Endodermal cell (in vitro differentiated cells): ENCODE results near the gene SRSF5. TPM values are rescaled to one million over a fixed set of nuclear protein-coding genes. Genes with fewer than 3 reads are reported as not detected.

Experiments used
- DNase-seq: peaks from one replicate; pipeline ENCODE4 v3.0.0-alpha.2; 2017
- H3K27ac ChIP-seq: 2 replicates; pipeline ENCODE4 v1.5.1; 2013; ENCODE audit warnings: mild to moderate bottlenecking, low read depth, low read length, moderate library complexity
- H3K27me3 ChIP-seq: 2 replicates; pipeline ENCODE4 v1.6.1; 2013; ENCODE audit warnings: mild to moderate bottlenecking, low read length, moderate library complexity; ENCODE audit not compliant: insufficient read depth, control insufficient read depth, poor library complexity, severe bottlenecking
- H3K36me3 ChIP-seq: 2 replicates; pipeline ENCODE4 v1.7.0; 2013; ENCODE audit warnings: mild to moderate bottlenecking, low read length, moderate library complexity; ENCODE audit not compliant: control insufficient read depth, insufficient read depth
- H3K4me1 ChIP-seq: one replicate; pipeline ENCODE4 v1.7.0; 2013; ENCODE audit warnings: low read length; ENCODE audit not compliant: control insufficient read depth, insufficient read depth
- H3K4me3 ChIP-seq: 2 replicates; pipeline ENCODE4 v1.5.1; 2013; ENCODE audit warnings: mild to moderate bottlenecking, low read length, moderate library complexity
- H3K9ac ChIP-seq: 2 replicates; pipeline ENCODE4 v1.6.1; 2013; ENCODE audit warnings: mild to moderate bottlenecking, low read length, moderate library complexity; ENCODE audit not compliant: poor library complexity, severe bottlenecking; ENCODE audit errors: extremely low read depth
- H3K9me3 ChIP-seq: 2 replicates; pipeline ENCODE4 v1.6.1; 2013; ENCODE audit warnings: mild to moderate bottlenecking, low read length, moderate library complexity; ENCODE audit not compliant: control insufficient read depth
- H3K27ac Mint-ChIP-seq: 2 replicates; pipeline ENCODE4 v1.8.0; 2020; ENCODE audit warnings: mixed read lengths
- H3K27me3 Mint-ChIP-seq: 2 replicates; pipeline ENCODE4 v1.8.0; 2021; ENCODE audit warnings: mild to moderate bottlenecking, mixed read lengths; ENCODE audit not compliant: insufficient read depth
- H3K36me3 Mint-ChIP-seq: 2 replicates; pipeline ENCODE4 v1.8.0; 2020; ENCODE audit warnings: low read depth, mixed read lengths
- H3K4me1 Mint-ChIP-seq: 2 replicates; pipeline ENCODE4 v1.8.0; 2020; ENCODE audit warnings: mixed read lengths
- H3K4me3 Mint-ChIP-seq: 2 replicates; pipeline ENCODE4 v1.8.0; 2020; ENCODE audit warnings: mild to moderate bottlenecking, moderate library complexity, mixed read lengths
- H3K9me3 Mint-ChIP-seq: 2 replicates; pipeline ENCODE4 v1.8.0; 2020; ENCODE audit warnings: mild to moderate bottlenecking, mixed read lengths
- WGBS, 2 experiments: methylation state at CpG; one replicate each; pipeline versions ENCODE4 v1.1.5 to v1.1.7; 2013; ENCODE audit warnings: missing lambda C conversion rate in 2 of 2, mixed read lengths in 1 of 2; ENCODE audit not compliant: insufficient coverage in 1 of 2, insufficient read length in 1 of 2; 5-methylcytosine and 5-hydroxymethylcytosine counted together
- total RNA-seq, 2 donors: library from RNA; stranded (reverse); fragmentation: NEBNext Ultra II Directional in 1 of 2; extraction: Animal tissue kit (Norgen Biotek cat#: 25700) in 1 of 2; gene quantifications; 2 replicates in 1 of 2; 3 replicates in 1 of 2; pipeline ENCODE4 v1.2.1, GENCODE V29; 2021
- TF ChIP-seq, protein P1 (sequence below): fragments of 200-600 bp; sonication (generic); conservative IDR thresholded peaks from 2 replicates; pipeline ENCODE4 v1.5.0; 2021; ENCODE audit warnings: antibody characterized with exemption, mild to moderate bottlenecking

SRSF5 gene
- total RNA-seq, 2 donors from 2014 or later: 285 to 307 TPM

DNA sequence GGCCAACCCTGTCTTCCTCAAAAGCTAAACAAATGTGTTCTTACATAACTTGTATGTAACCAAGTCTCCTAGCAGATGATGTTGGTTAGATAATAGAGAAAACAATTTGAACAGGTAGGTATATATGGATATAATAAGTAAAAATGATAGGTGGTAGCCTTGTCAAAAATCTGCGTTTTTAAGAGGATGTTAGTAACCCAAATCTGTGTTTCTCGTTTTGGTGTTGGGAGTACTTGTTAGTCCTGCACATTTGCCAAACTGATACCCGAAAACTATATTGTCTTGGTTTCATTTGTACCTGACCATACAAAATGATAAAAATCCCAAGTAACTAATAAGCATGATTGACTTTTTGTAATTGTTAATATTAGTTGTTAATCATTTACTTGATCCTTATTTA lies 8.1 kb downstream of the SRSF5 start:
- Histone ChIP-seq H3K4me3 (no peak overlapping the region), H3K9ac (no peak overlapping the region), H3K36me3 (peaks cover 96% of the 10 kb centered on the region), H3K27me3 (no peaks in the 10 kb centered on the region), H3K27ac (no peak overlapping the region), H3K4me1 (no peaks in the 10 kb centered on the region), H3K9me3 (no peaks in the 10 kb centered on the region)
- Mint-ChIP-seq H3K36me3 (peaks cover 84% of the 10 kb centered on the region), H3K4me1 (peaks cover 10% of the 10 kb centered on the region), H3K9me3 (no peaks in the 10 kb centered on the region), H3K27ac (no peak overlapping the region), H3K4me3 (no peak overlapping the region), H3K27me3 (no peaks in the 10 kb centered on the region)
- 96 to 100% methylated on average over 2 to 3 of the region's 3 CpGs for WGBS, 2 experiments
- TF ChIP-seq, protein P1, sequence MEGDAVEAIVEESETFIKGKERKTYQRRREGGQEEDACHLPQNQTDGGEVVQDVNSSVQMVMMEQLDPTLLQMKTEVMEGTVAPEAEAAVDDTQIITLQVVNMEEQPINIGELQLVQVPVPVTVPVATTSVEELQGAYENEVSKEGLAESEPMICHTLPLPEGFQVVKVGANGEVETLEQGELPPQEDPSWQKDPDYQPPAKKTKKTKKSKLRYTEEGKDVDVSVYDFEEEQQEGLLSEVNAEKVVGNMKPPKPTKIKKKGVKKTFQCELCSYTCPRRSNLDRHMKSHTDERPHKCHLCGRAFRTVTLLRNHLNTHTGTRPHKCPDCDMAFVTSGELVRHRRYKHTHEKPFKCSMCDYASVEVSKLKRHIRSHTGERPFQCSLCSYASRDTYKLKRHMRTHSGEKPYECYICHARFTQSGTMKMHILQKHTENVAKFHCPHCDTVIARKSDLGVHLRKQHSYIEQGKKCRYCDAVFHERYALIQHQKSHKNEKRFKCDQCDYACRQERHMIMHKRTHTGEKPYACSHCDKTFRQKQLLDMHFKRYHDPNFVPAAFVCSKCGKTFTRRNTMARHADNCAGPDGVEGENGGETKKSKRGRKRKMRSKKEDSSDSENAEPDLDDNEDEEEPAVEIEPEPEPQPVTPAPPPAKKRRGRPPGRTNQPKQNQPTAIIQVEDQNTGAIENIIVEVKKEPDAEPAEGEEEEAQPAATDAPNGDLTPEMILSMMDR: no peak
- DNase-seq: no peak

DNA sequence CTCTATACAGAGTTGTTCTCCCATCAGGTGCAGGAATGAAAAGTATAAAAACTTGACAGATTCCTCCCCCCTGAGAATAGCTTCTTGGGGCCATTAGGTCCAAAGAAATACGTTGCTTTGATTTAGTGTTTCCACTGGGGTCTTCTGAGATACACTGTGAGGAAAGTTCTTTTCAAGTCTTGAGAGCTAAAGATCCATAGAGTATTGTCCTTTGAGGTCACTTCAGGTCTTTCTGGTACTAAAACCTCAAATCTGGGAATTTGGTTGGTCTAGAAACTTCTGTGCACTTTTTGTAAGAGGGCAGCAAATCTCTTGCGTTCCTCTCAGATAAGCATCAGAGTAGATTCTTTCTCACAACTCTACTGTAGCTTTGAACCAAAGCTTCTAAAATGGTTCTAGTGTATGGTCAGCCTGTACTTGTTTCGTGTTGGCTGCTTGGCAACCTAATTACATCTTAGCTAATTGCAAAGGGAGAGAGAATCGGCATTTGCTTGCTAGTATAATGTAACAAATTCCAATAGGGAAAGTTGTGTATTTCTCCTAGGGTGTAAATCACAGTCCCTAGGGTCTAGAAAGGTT lies 10.0 kb downstream of the SRSF5 start:
- H3K27ac ChIP-seq: no peak overlapping the region

DNA sequence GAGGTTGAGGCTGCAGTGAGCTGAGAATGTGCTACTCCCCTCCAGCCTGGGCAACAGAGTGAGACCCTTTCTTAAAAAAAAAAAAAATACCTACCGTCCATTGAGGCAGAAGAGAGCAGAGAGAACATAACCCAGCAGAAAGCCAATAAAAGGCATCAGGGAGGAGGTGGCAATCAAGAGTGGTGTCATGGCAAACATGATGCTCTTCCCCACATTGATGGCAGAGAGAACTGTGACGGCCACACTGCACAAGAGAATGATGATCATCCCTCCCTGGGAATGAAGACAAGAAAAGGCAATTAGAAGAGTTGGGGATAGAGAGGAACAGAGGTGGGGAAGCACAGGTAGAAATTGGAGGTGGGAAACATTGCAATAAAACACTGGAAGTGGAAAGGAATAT lies 12.1 kb downstream of the SRSF5 start:
- WGBS, 2 experiments: 90 to 94% methylated on average over 2 of the region's 2 CpGs
- Mint-ChIP-seq H3K4me1 (no peaks in the 10 kb centered on the region), H3K27ac (no peak overlapping the region), H3K9me3 (no peaks in the 10 kb centered on the region), H3K4me3 (no peak overlapping the region), H3K27me3 (no peaks in the 10 kb centered on the region), H3K36me3 (peaks cover 65% of the 10 kb centered on the region)
- Histone ChIP-seq H3K4me3 (no peak overlapping the region), H3K4me1 (no peaks in the 10 kb centered on the region), H3K27me3 (no peaks in the 10 kb centered on the region), H3K9ac (no peak overlapping the region), H3K36me3 (peaks cover 76% of the 10 kb centered on the region), H3K27ac (no peak overlapping the region), H3K9me3 (no peaks in the 10 kb centered on the region)
- TF ChIP-seq, protein P1: no peak
- peak; percentile 34 for DNase-seq

More for the DNA sequence above, 10.0 kb downstream of the SRSF5 start:
- Histone ChIP-seq H3K36me3 (peaks cover 94% of the 10 kb centered on the region), H3K27me3 (no peaks in the 10 kb centered on the region), H3K4me1 (no peaks in the 10 kb centered on the region), H3K9me3 (no peaks in the 10 kb centered on the region), H3K4me3 (no peak overlapping the region), H3K9ac (no peak overlapping the region)
- H3K4me1 Mint-ChIP-seq: no peaks in the 10 kb centered on the region
- no peaks in the 10 kb centered on the region for H3K9me3 Mint-ChIP-seq
- H3K27ac Mint-ChIP-seq: no peak overlapping the region
- 98 to 100% methylated on average over 4 of the region's 4 CpGs for WGBS, 2 experiments
- H3K27me3 Mint-ChIP-seq: no peaks in the 10 kb centered on the region
- H3K4me3 Mint-ChIP-seq: no peak overlapping the region
- DNase-seq: no peak
- peaks cover 81% of the 10 kb centered on the region for H3K36me3 Mint-ChIP-seq
- TF ChIP-seq, protein P1: no peak
